CD4-positive, alpha-beta T cell (primary cell): ENCODE measurements around the gene CEACAM16. TPM values are rescaled to one million over a fixed set of nuclear protein-coding genes. Genes with fewer than 3 reads are reported as not detected.

Experiments used
- ATAC-seq: fragments of 200-7000 bp; cut with Tn5 transposase; one replicate; pipeline ENCODE4 v1.10.0; 2022; ENCODE audit warnings: mild to moderate bottlenecking; ENCODE audit not compliant: poor library complexity
- CTCF ChIA-PET: fragments of 350-600 bp; sonication (Branson Sonifier 250); formaldehyde crosslinking; loops from one replicate; lab custom pipeline; 2021; ENCODE audit warnings: antibody characterized with exemption, inconsistent platforms; lab: Charles Lee
- POLR2A ChIA-PET: fragments of 350-600 bp; sonication (Branson Sonifier 250); formaldehyde crosslinking; loops from one replicate; lab custom pipeline; 2021; ENCODE audit warnings: antibody characterized with exemption, inconsistent platforms; lab: Charles Lee
- DNase-seq, 14 experiments: peaks; one replicate each; pipeline ENCODE4 v3.0.0-alpha.2; 2013 to 2020; ENCODE audit warnings: mixed read lengths in 2 of 14
- H3K27ac ChIP-seq, 2 donors: one replicate each; pipeline versions ENCODE4 v1.5.1 to v1.7.0; 2013; ENCODE audit warnings: low read length in 2 of 2, low read depth in 1 of 2, mild to moderate bottlenecking in 1 of 2
- H3K27me3 ChIP-seq, 2 experiments: 1 replicate in 1 of 2; 2 replicates in 1 of 2; pipeline versions ENCODE4 v1.6.1 to v1.7.0; 2013; ENCODE audit warnings: low read length in 2 of 2, control low read depth in 1 of 2, mild to moderate bottlenecking in 1 of 2, moderate library complexity in 1 of 2; ENCODE audit not compliant: insufficient read depth in 2 of 2, control insufficient read depth in 1 of 2
- H3K36me3 ChIP-seq: one replicate; pipeline ENCODE4 v1.6.1; 2013; ENCODE audit warnings: low read length, control low read depth; ENCODE audit not compliant: insufficient read depth
- H3K4me1 ChIP-seq: one replicate; pipeline ENCODE4 v1.6.1; 2013; ENCODE audit warnings: low read length, control low read depth; ENCODE audit not compliant: insufficient read depth
- H3K4me3 ChIP-seq: one replicate; pipeline ENCODE4 v1.5.1; 2013; ENCODE audit warnings: mild to moderate bottlenecking, low read length, moderate library complexity
- H3K9me3 ChIP-seq, 2 experiments: 1 replicate in 1 of 2; 2 replicates in 1 of 2; pipeline versions ENCODE4 v1.6.1 to v1.7.0; 2013; ENCODE audit warnings: low read length in 2 of 2, mild to moderate bottlenecking in 2 of 2, control low read depth in 1 of 2, moderate library complexity in 1 of 2; ENCODE audit not compliant: control insufficient read depth in 1 of 2, insufficient read depth in 1 of 2
- H3K27ac Mint-ChIP-seq: one replicate; pipeline ENCODE4 v1.8.0; 2020; ENCODE audit warnings: mixed read lengths
- H3K27me3 Mint-ChIP-seq: one replicate; pipeline ENCODE4 v1.8.0; 2021; ENCODE audit warnings: mixed read lengths
- H3K36me3 Mint-ChIP-seq: one replicate; pipeline ENCODE4 v1.8.0; 2021; ENCODE audit warnings: low read depth, mixed read lengths
- H3K4me1 Mint-ChIP-seq: one replicate; pipeline ENCODE4 v1.8.0; 2021; ENCODE audit warnings: low read depth, mixed read lengths
- H3K4me3 Mint-ChIP-seq: one replicate; pipeline ENCODE4 v1.8.0; 2020; ENCODE audit warnings: mild to moderate bottlenecking, mixed read lengths
- H3K9me3 Mint-ChIP-seq: one replicate; pipeline ENCODE4 v1.8.0; 2020; ENCODE audit warnings: mixed read lengths
- intact Hi-C, 2 experiments: fragments of 100-400 bp; cut with DNase I in 1 of 2; cut with micrococcal nuclease in 1 of 2; formaldehyde crosslinking; loops; one replicate each; pipeline versions ENCODE4 v1.15.1 to v1.9.0; 2023 to 2025; cut with DNase I, micrococcal nuclease
- total RNA-seq, 174 experiments: library from RNA in 2 of 174; stranded (reverse) in 2 of 174; gene quantifications; one replicate each; pipeline ENCODE4 v1.2.3 and lab custom pipeline; 2021 to 2026
- TF ChIP-seq, protein P1 (sequence below): fragments of 200-600 bp; IDR thresholded peaks from one replicate; pipeline ENCODE4 v1.8.0; 2022; ENCODE audit warnings: antibody characterized with exemption, mild to moderate bottlenecking

Gene CEACAM16
- total RNA-seq, 2 experiments from 2014 or later = not detected

DNA sequence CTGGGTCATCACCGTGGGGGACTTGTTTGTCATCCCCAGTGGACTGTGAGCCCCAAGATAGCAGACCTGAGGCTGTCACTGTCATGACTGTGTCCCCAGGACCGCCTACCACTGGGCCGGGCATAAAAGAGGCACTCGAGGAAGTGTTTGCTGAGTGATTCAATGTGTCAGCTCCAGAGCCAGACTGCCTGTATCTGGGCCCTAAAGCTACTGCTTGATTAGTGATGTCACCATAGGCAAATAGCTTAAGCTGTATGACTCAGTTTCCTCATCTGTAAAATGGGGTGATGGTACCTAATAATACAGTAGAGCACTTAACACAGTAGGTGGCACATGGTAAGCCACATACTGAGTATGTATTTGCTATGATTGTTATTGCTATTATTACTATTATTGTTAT, 38.9 kb upstream of the CEACAM16 start:
- Mint-ChIP-seq H3K4me1 (no peaks in the 10 kb centered on the region), H3K36me3 (no peaks in the 10 kb centered on the region), H3K4me3 (no peak overlapping the region), H3K27me3 (no peaks in the 10 kb centered on the region), H3K27ac (no peak overlapping the region), H3K9me3 (no peaks in the 10 kb centered on the region)
- no peak for DNase-seq
- H3K4me1 ChIP-seq = peaks cover 5% of the 10 kb centered on the region
- H3K9me3 ChIP-seq = no peaks in the 10 kb centered on the region
- POLR2A ChIA-PET = no interaction called here
- no peak overlapping the region for H3K27ac ChIP-seq
- H3K36me3 ChIP-seq = no peaks in the 10 kb centered on the region
- no peak overlapping the region for H3K4me3 ChIP-seq
- TF ChIP-seq, protein P1, sequence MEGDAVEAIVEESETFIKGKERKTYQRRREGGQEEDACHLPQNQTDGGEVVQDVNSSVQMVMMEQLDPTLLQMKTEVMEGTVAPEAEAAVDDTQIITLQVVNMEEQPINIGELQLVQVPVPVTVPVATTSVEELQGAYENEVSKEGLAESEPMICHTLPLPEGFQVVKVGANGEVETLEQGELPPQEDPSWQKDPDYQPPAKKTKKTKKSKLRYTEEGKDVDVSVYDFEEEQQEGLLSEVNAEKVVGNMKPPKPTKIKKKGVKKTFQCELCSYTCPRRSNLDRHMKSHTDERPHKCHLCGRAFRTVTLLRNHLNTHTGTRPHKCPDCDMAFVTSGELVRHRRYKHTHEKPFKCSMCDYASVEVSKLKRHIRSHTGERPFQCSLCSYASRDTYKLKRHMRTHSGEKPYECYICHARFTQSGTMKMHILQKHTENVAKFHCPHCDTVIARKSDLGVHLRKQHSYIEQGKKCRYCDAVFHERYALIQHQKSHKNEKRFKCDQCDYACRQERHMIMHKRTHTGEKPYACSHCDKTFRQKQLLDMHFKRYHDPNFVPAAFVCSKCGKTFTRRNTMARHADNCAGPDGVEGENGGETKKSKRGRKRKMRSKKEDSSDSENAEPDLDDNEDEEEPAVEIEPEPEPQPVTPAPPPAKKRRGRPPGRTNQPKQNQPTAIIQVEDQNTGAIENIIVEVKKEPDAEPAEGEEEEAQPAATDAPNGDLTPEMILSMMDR = no peak
- no peak for ATAC-seq
- H3K27me3 ChIP-seq = no peaks in the 10 kb centered on the region
- intact Hi-C loops = no loop called here
- CTCF ChIA-PET = no interaction called here

DNA sequence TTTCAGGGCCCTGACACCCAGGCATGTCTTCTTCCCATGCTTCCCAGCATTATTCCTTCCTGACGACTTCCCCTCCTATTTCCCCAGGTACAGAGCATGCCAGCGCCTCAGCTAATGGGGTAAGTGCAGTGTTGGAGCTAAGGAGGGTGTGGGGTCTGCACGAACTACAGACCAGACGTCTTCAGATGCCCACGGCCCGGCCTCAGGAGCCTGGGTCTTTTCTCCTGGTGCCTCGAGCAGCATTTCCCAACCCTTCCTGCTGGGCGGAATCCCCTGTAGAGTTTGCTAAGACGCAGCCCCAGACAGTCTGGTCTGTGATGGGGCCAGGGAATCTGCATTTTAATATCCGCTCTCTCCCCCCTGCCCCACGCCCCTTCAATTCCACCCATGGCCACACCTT, 37.7 kb upstream of the CEACAM16 start:
- Mint-ChIP-seq H3K27me3 (no peaks in the 10 kb centered on the region), H3K36me3 (no peaks in the 10 kb centered on the region), H3K4me3 (no peak overlapping the region), H3K9me3 (no peaks in the 10 kb centered on the region), H3K4me1 (no peaks in the 10 kb centered on the region), H3K27ac (no peak overlapping the region)
- Histone ChIP-seq H3K9me3 (no peaks in the 10 kb centered on the region), H3K36me3 (no peaks in the 10 kb centered on the region), H3K27ac (no peak overlapping the region), H3K4me3 (no peak overlapping the region), H3K4me1 (peaks cover 5% of the 10 kb centered on the region), H3K27me3 (no peaks in the 10 kb centered on the region)
- TF ChIP-seq, protein P1 = no peak
- POLR2A ChIA-PET = no interaction called here
- CTCF ChIA-PET = no interaction called here
- ATAC-seq (no peak), DNase-seq (no peak)
- intact Hi-C loops = no loop called here

DNA sequence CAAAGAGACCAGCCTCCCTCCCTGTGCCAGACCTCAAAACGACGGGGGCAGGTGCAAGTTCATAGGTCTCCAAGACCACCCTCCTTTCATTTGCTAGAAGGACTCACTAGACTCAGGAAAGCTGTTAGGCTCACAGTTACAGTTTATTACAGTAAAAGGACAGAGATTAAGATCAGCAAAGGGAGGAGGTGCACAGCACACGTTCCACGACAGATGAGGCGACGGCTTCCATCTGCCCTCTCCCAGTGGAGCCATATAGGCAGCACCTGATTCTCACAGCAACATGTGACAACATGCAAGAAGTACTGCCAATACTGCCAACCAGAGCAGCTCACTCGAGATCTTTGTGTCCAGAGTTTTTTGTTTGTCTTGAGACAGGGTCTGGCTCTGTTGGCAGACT, 37.0 kb upstream of the CEACAM16 start:
- no peak overlapping the region for H3K27ac Mint-ChIP-seq
- H3K9me3 ChIP-seq = no peaks in the 10 kb centered on the region
- H3K9me3 Mint-ChIP-seq = no peaks in the 10 kb centered on the region
- H3K4me3 Mint-ChIP-seq = no peak overlapping the region
- ATAC-seq = no peak
- no peaks in the 10 kb centered on the region for H3K36me3 Mint-ChIP-seq
- no peaks in the 10 kb centered on the region for H3K27me3 Mint-ChIP-seq
- H3K27ac ChIP-seq = no peak overlapping the region
- H3K27me3 ChIP-seq = no peaks in the 10 kb centered on the region
- intact Hi-C loops = no loop called here
- H3K4me3 ChIP-seq = no peak overlapping the region
- DNase-seq = no peak
- H3K4me1 Mint-ChIP-seq = no peaks in the 10 kb centered on the region
- no peaks in the 10 kb centered on the region for H3K36me3 ChIP-seq
- POLR2A ChIA-PET = no interaction called here
- CTCF ChIA-PET = no interaction called here
- peaks cover 5% of the 10 kb centered on the region for H3K4me1 ChIP-seq
- TF ChIP-seq, protein P1 = no peak
